Breast epithelium (tissue), 3 donors: Measurements from ENCODE around the gene CDON.

Source experiments
- CTCF ChIP-seq, 3 donors: fragments of 450-650 bp; IDR thresholded peaks; one replicate each; pipeline ENCODE4 v1.5.1; 2016 to 2017; ENCODE audit warnings: antibody characterized with exemption in 3 of 3, mild to moderate bottlenecking in 3 of 3, moderate library complexity in 3 of 3
- POLR2AphosphoS5 ChIP-seq, 3 donors: sonication (generic); formaldehyde crosslinking; IDR thresholded peaks; one replicate each; pipeline ENCODE4 v1.6.1; 2017; ENCODE audit warnings: antibody characterized with exemption in 3 of 3

GRCh38 chr11:125931116-125931515 lies 131.6 kb downstream of the CDON start:
- TF ChIP-seq CTCF (IDR thresholded peaks at IDR 0.05) (no peak), POLR2AphosphoS5 (IDR thresholded peaks at IDR 0.05) (no peak)
